Brain microvascular endothelial cell (primary cell): ENCODE measurements around the gene HEMGN.

Source experiments
- DNase-seq: peaks from one replicate; pipeline ENCODE4 v3.0.0-alpha.2; 2020
- H3K27ac ChIP-seq: fragments of 250-450 bp; sonication (Bioruptor Pico); 2 replicates; pipeline ENCODE4 v1.5.1; 2020; ENCODE audit warnings: mild to moderate bottlenecking, moderate library complexity
- H3K27me3 ChIP-seq: fragments of 250-450 bp; sonication (Bioruptor Pico); replicated peaks from 2 replicates; pipeline ENCODE4 v1.5.1; 2020; ENCODE audit warnings: mild to moderate bottlenecking
- H3K36me3 ChIP-seq: fragments of 250-450 bp; sonication (Bioruptor Pico); replicated peaks from 2 replicates; pipeline ENCODE4 v1.5.1; 2020; ENCODE audit warnings: mild to moderate bottlenecking
- H3K4me3 ChIP-seq: 2 replicates; pipeline ENCODE4 v1.5.1; 2011; ENCODE audit warnings: low read depth, mild to moderate bottlenecking, control low read depth, low read length, moderate library complexity
- CTCF ChIP-seq: IDR thresholded peaks from 2 replicates; pipeline ENCODE4 v1.5.1; 2011; ENCODE audit warnings: low read depth, mild to moderate bottlenecking, moderate library complexity, low read length, control low read depth, inconsistent platforms; ENCODE audit errors: missing control alignments
- in situ Hi-C: cut with HindIII; loops from 2 replicates; pipeline ENCODE4 v1.10.0; 2017; ENCODE audit warnings: low sequenced_read_pairs, low pct_ligation_motif_present

Gene HEMGN

GRCh38 chr9:97918611-97919010 is 19.4 kb downstream of the HEMGN start:
- no peaks in the 10 kb centered on the region for H3K27me3 ChIP-seq
- in situ Hi-C loops = loop anchor here (25.0 kb wide), 1 partner anchor 206 kb away; no protein-coding TSS in a partner anchor
- H3K4me3 ChIP-seq = no peak overlapping the region
- no peak overlapping the region for H3K27ac ChIP-seq
- no peaks in the 10 kb centered on the region for H3K36me3 ChIP-seq
- TF ChIP-seq CTCF = no peak
- DNase-seq = no peak

- no peak overlapping the region for H3K27ac ChIP-seq
- in situ Hi-C loops = loop anchor here (25.0 kb wide), 1 partner anchor 200 kb away; no protein-coding TSS in a partner anchor
- peaks cover 8% of the 10 kb centered on the region for H3K36me3 ChIP-seq
Measured at GRCh38 chr9:97911970-97912369, 26.0 kb downstream of the HEMGN start.

GRCh38 chr9:97911528-97911927 is 26.4 kb downstream of the HEMGN start:
- no peak overlapping the region for H3K27ac ChIP-seq
- no peak overlapping the region for H3K4me3 ChIP-seq
- DNase-seq = no peak
- TF ChIP-seq CTCF = no peak
- H3K36me3 ChIP-seq = peaks cover 8% of the 10 kb centered on the region
- in situ Hi-C loops = loop anchor here (25.0 kb wide), 1 partner anchor 199 kb away; no protein-coding TSS in a partner anchor
- H3K27me3 ChIP-seq = no peaks in the 10 kb centered on the region

More at GRCh38 chr9:97911970-97912369, 26.0 kb downstream of the HEMGN start:
- TF ChIP-seq CTCF = no peak
- no peak for DNase-seq
- Histone ChIP-seq H3K27me3 (no peaks in the 10 kb centered on the region), H3K4me3 (no peak overlapping the region)

- H3K4me3 ChIP-seq = no peak overlapping the region
- no peak overlapping the region for H3K27ac ChIP-seq
- in situ Hi-C loops = loop anchor here (25.0 kb wide), 1 partner anchor 198 kb away; no protein-coding TSS in a partner anchor
- TF ChIP-seq CTCF = no peak
- H3K27me3 ChIP-seq = no peaks in the 10 kb centered on the region
- peaks cover 8% of the 10 kb centered on the region for H3K36me3 ChIP-seq
- DNase-seq = no peak
Measured at GRCh38 chr9:97910357-97910756, 27.6 kb downstream of the HEMGN start.

- no peak overlapping the region for H3K27ac ChIP-seq
- H3K27me3 ChIP-seq = no peaks in the 10 kb centered on the region
- in situ Hi-C loops = loop anchor here (25.0 kb wide), 1 partner anchor 196 kb away; no protein-coding TSS in a partner anchor
- peaks cover 8% of the 10 kb centered on the region for H3K36me3 ChIP-seq
- TF ChIP-seq CTCF = no peak
- H3K4me3 ChIP-seq = no peak overlapping the region
- DNase-seq = no peak
Measured at GRCh38 chr9:97908705-97909104, 29.3 kb downstream of the HEMGN start.

GRCh38 chr9:97907632-97908031 is 30.3 kb downstream of the HEMGN start:
- in situ Hi-C loops = loop anchor here (25.0 kb wide), 1 partner anchor 195 kb away; no protein-coding TSS in a partner anchor
- DNase-seq = no peak
- Histone ChIP-seq H3K27ac (no peak overlapping the region), H3K27me3 (no peaks in the 10 kb centered on the region), H3K4me3 (no peak overlapping the region), H3K36me3 (peaks cover 7% of the 10 kb centered on the region)
- TF ChIP-seq CTCF = no peak
